CD1c-positive myeloid dendritic cell (primary cell): ENCODE data around the gene OSER1.
A peak's percentile ranks its signal among the peaks of the same experiment; 100 is the strongest.
"Not testable (repeated sequence)": the region's sequence is repeated elsewhere in the genome, so short reads cannot be mapped to it uniquely, and the experiment has no call there.

Experiments used
- DNase-seq: peaks from one replicate; pipeline ENCODE4 v3.0.0-alpha.2; 2016; ENCODE audit errors: extremely low spot score

OSER1 gene

GRCh38 chr20:44210406-44211176 is at the start of gene OSER1:
Gene OSER1, minus strand, starts transcription at chr20:44210771. Its CDS starts 3,814 bp downstream, at chr20:44206957.
- DNase-seq, result peak; percentile 99

- DNase-seq, result no peak
These were observed 47.8 kb upstream of the OSER1 start for GRCh38 chr20:44258226-44258890.

DNA sequence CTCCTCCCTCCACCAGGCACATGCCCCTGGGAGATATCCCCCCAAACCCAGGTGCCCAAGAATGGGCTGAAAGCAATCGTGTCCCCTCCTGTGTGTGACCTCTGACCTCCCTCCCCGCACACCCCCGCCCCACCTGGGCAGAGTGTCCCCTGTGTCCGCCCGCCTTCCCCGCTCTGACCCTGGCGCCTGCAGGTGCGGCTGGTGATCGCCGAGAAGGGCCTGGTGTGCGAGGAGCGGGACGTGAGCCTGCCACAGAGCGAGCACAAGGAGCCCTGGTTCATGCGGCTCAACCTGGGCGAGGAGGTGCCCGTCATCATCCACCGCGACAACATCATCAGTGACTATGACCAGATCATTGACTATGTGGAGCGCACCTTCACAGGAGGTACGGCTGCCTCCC is 46.4 kb upstream of the OSER1 start:
- DNase-seq, result no peak

- DNase-seq, result no peak
These were observed 45.4 kb upstream of the OSER1 start for GRCh38 chr20:44255942-44256341.

DNA sequence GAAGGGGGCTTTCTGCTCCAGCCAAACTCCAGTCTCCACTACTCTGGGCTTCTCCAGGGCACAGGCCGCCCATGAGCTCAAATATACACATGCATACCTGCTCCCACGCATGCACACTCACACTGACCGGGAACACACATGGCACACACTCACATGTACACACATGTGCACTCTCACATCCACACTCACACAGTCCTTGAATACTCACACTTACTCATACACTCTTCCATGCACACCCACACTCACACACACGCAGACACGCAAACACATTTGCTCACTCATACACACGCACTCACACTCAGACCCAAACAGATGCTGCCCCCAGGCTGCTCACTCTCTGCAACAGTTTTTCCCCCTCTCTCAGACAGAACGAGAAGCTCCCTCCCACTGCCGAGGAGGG is 43.5 kb upstream of the OSER1 start:
- DNase-seq, result no peak

GRCh38 chr20:44253528-44253927 is 43.0 kb upstream of the OSER1 start:
- DNase-seq, result no peak

- no peak for DNase-seq
These were observed 40.7 kb upstream of the OSER1 start for GRCh38 chr20:44251284-44251683.

GRCh38 chr20:44248410-44248759 is 37.8 kb upstream of the OSER1 start:
- DNase-seq, result no peak

DNA sequence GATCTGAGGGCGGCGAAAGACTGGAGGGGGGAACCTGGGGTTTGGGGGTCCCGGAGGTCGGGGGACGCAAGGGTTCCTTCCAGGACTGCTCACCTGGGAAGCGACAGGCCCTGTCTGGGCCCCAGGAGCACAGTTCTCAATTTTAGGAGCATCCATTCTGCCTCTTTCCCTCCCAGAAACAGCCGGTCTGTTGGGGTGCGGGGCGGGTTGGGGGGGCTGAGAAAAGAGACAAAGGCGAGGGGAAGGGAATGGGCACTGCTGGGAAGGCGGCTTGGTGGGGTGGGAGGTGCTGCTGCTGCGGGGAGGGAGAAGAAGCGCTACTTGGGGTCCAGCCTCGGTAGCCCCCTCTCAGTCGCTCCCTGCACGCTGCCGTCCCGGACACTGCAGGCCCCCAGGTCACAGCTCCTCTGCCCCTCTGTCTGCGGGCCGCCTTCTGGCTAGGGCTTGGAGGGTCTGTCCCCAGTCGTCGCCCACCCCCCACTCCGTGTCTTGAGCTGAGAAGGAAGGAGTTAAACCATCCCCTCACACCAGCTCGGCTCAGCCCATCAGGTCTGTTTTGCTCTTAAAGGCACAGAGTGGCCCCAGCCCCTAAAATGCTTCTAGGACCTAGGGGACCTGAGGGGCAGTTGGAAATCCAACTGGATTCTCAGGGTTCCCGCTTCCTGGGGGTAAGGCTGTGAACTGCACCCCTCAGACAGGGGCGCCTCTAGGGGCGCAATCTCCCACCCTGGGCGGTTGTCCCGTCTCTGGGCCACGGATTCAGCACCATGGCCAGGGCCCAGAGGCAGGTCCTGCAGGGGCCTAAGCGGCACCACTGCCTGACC is 37.2 kb upstream of the OSER1 start:
- no peak for DNase-seq

DNA sequence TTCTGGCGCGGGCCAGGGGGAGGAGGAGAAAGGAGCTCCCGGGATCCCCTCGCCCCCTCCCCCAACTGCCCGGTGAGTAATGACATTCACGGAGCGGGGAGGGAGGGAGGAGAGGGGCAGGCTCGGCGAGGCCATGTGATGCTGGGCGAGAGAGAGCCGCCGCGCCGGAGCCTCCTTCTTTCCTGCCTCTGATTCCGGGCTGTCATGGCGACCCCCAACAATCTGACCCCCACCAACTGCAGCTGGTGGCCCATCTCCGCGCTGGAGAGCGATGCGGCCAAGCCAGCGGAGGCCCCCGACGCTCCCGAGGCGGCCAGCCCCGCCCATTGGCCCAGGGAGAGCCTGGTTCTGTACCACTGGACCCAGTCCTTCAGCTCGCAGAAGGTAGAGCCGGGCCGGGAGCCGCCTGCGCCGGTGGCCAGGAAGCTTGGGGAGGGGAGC is 36.6 kb upstream of the OSER1 start, which contains the start of gene GDAP1L1:
Gene GDAP1L1, plus strand, starts transcription at position 178 of the 441 bp plus-strand sequence. Its CDS starts 27 bp downstream, at position 205.
- no peak for DNase-seq

GRCh38 chr20:44245977-44246376 is 35.4 kb upstream of the OSER1 start:
- no peak for DNase-seq

- no peak for DNase-seq
These were observed 31.2 kb upstream of the OSER1 start for GRCh38 chr20:44241796-44242195.

DNA sequence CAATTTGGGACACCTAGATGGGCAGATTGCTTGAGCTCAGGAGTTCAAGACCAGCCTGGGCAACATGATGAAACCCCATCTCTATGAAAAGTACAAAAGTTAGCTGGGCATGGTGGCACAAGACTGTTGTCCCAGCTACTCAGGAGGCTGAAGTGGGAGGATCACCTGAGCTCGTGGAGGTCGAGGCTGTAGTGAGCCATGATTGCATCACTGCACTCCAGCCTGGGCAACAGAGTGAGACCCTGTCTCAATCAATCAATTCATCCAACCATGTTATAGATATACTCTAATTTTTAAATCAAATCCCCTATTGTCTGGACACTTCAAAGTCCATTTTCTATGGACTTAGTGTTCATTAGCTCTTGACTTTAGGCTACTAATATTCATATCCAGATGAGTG is 26.3 kb upstream of the OSER1 start:
- DNase-seq, result not testable (repeated sequence)

DNA sequence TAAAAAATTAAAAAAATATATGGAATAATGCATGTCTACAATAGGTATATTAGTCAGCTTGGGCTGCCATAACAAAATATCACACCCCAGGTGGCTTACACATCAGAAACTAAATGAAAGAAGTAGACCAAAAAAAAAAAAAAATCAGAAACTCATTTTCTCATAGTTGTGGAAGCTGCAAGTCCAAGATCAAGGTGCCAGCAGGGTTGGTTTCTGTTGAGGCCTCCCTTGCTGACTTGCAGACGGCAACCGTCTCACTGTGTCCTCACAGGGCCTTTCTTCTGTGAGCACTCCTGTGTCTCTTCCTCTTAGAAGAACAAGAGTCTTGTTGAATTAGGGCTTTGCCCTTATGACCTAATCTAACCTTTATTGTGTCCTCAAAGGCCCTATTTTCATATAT is 25.1 kb upstream of the OSER1 start:
- DNase-seq, result no peak

DNA sequence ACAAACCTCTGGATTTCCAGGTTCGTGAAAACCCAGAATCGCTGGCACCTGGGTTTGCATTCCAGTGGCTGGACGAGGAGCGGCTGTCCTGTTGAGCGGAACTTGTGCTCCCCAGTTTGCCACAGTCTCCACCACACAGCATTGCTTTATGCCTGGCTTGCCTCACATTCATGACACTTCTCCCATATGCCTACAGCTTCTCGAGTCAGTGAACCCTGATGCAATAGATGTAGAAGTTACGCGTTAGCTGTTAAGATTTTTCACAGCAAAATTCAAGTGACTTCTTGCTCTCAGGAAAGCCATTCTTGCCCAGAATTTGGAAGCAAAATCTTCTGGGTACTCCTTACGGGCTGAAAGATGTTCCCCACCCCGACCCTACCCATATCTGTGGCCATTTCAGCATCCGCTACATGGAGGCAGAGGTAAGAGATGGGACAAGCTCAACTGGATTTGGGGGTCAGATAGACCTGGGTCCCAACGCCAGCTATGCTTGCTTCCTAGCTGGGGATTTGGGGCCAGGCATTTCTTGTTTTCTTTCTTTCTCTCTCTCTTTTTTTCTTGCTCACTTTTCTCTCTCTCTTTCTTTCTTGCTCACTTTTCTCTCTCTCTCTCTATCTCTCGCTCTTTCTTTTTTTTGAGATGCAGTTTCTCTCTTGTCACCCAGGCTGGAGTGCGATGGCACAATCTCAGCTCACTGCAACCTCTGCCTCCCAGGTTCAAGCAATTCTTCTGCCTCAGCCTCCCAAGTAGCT is 24.2 kb upstream of the OSER1 start:
- DNase-seq, result no peak

DNA sequence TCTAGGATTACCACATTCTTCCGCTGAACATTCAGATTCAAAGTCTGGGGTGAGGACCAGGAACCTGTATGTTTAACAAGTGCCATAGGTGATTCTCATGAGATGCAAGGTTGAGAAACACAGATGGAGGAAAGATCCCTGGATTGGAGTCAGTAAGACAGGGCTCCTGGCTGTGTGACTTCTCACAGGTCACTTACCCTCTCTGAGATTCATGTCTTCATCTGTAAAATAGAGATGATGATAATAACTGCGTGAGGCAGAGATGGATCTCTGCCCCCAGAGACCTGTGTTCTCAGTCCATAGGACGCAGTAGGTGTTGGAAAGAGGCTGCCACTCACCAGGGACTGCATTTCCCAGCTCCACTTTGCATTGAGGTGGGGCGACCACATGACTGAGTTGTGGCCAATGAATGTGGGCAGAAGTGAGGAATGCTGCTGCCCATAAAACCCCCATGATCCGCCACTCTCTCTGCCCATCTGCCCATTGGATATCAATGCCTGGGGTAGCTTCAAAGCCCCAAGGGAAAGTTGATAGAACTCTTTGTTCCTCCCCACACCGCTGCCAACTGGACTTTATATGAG is 23.0 kb upstream of the OSER1 start:
- DNase-seq, result no peak

- not testable (repeated sequence) for DNase-seq
These were observed 21.9 kb upstream of the OSER1 start for GRCh38 chr20:44232469-44232856.

- DNase-seq, result no peak
These were observed 21.3 kb upstream of the OSER1 start for GRCh38 chr20:44231713-44232468.

DNA sequence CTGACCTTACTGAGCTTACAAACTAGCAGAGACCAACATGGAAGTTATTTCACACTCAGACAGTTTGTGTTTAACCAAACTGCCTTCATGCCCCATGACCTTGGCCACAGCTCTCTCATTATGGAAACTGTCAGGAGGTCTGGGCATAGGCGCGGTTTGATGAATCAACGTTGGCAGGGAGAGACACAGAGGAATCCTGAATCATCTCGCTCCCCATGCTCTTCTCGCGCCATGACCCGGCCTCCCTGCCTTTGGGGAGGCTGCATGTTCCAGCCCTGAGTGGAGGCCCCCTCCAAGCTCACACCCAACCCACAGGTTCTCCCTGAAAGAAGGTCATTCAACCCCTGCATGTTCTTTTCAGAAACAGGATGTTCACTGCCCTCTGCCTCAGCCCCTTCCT is 20.6 kb upstream of the OSER1 start:
- no peak for DNase-seq

GRCh38 chr20:44228465-44229258 is 18.1 kb upstream of the OSER1 start:
- DNase-seq, result no peak
